NCI-H146 (cell line): ENCODE results near the gene CCDC149.

ENCODE experiments used
- DNase-seq: peaks from one replicate; lab custom pipeline; 2025; lab: John Stamatoyannopoulos, UW

CCDC149 gene

GRCh38 chr4:24881508-24882196 is 31.2 kb downstream of the CCDC149 start:
- no peak for DNase-seq

- no peak for DNase-seq
Measured at GRCh38 chr4:24880186-24880585, 32.7 kb downstream of the CCDC149 start.

- no peak for DNase-seq
Measured at GRCh38 chr4:24878636-24879016, 34.2 kb downstream of the CCDC149 start.

- DNase-seq: no peak
Measured at GRCh38 chr4:24877868-24878635, 34.8 kb downstream of the CCDC149 start.

GRCh38 chr4:24876431-24876830 is 36.4 kb downstream of the CCDC149 start:
- DNase-seq: no peak

- no peak for DNase-seq
Measured at GRCh38 chr4:24872720-24873119, 40.1 kb downstream of the CCDC149 start.

GRCh38 chr4:24871210-24871609 is 41.6 kb downstream of the CCDC149 start:
- DNase-seq: no peak

GRCh38 chr4:24867766-24868296 is 45.0 kb downstream of the CCDC149 start:
- no peak for DNase-seq

- DNase-seq: no peak
Measured at GRCh38 chr4:24867251-24867650, 45.6 kb downstream of the CCDC149 start.

GRCh38 chr4:24865401-24865800 is 47.4 kb downstream of the CCDC149 start:
- no peak for DNase-seq

- no peak for DNase-seq
Measured at GRCh38 chr4:24863799-24864198, 49.0 kb downstream of the CCDC149 start.

GRCh38 chr4:24862073-24862751 is 50.6 kb downstream of the CCDC149 start:
- DNase-seq: no peak

- DNase-seq: no peak
Measured at GRCh38 chr4:24858550-24858949, 54.3 kb downstream of the CCDC149 start.

- no peak for DNase-seq
Measured at GRCh38 chr4:24858026-24858425, 54.8 kb downstream of the CCDC149 start.

GRCh38 chr4:24856586-24856985 is 56.3 kb downstream of the CCDC149 start:
- DNase-seq: no peak

- DNase-seq: no peak
Measured at GRCh38 chr4:24855741-24856140, 57.1 kb downstream of the CCDC149 start.

- DNase-seq: no peak
Measured at GRCh38 chr4:24853142-24853541, 59.7 kb downstream of the CCDC149 start.

GRCh38 chr4:24850674-24851073 is 62.2 kb downstream of the CCDC149 start:
- DNase-seq: no peak

GRCh38 chr4:24849756-24850155 is 63.1 kb downstream of the CCDC149 start:
- DNase-seq: no peak

- DNase-seq: no peak
Measured at GRCh38 chr4:24849351-24849750, 63.5 kb downstream of the CCDC149 start.

- DNase-seq: peak; percentile 33
Measured at GRCh38 chr4:24846716-24847115, 66.1 kb downstream of the CCDC149 start.

GRCh38 chr4:24845902-24846301 is 66.9 kb downstream of the CCDC149 start:
- peak; percentile 17 for DNase-seq

- no peak for DNase-seq
Measured at GRCh38 chr4:24845132-24845531, 67.7 kb downstream of the CCDC149 start.
